Measurements from ENCODE around the gene KIRREL3. TPM values are rescaled to one million over a fixed set of nuclear protein-coding genes. Genes with fewer than 3 reads are reported as not detected.

The KIRREL3 gene
- total RNA-seq, 1 donor from 2014 or later, result not detected

DNA sequence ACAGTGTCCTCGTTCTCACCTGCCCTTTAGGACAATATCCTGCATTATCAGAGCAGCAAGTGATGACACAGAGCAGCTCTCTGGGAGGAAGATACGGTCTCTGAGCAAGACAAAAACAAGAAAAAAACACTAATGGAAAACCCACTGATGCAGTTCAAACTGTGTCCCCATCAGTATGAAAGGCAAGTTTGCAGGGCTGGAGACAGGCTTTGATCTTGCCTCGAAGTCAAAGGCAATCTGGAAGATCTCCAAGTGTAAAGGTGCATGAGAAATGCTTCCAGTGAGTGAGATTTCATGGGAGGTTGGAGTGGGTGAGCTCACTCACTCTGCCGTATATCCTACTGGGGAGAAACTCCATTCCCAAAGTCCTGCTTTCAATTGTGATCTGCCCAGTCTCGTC, 157.5 kb downstream of the KIRREL3 start:
- no peak overlapping the region for H3K4me3 ChIP-seq
- no peaks in the 10 kb centered on the region for H3K36me3 ChIP-seq
- no peaks in the 10 kb centered on the region for H3K27me3 ChIP-seq
- no peak for ATAC-seq
- H3K27ac ChIP-seq, result no peak overlapping the region
- no peaks in the 10 kb centered on the region for H3K9me3 ChIP-seq
- DNase-seq, result no peak
- no peaks in the 10 kb centered on the region for H3K4me1 ChIP-seq
- intact Hi-C loops (cut with DNase I), result no loop called here
- TF ChIP-seq, protein P1, sequence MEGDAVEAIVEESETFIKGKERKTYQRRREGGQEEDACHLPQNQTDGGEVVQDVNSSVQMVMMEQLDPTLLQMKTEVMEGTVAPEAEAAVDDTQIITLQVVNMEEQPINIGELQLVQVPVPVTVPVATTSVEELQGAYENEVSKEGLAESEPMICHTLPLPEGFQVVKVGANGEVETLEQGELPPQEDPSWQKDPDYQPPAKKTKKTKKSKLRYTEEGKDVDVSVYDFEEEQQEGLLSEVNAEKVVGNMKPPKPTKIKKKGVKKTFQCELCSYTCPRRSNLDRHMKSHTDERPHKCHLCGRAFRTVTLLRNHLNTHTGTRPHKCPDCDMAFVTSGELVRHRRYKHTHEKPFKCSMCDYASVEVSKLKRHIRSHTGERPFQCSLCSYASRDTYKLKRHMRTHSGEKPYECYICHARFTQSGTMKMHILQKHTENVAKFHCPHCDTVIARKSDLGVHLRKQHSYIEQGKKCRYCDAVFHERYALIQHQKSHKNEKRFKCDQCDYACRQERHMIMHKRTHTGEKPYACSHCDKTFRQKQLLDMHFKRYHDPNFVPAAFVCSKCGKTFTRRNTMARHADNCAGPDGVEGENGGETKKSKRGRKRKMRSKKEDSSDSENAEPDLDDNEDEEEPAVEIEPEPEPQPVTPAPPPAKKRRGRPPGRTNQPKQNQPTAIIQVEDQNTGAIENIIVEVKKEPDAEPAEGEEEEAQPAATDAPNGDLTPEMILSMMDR (IDR thresholded peaks at IDR 0.05), result no peak

GRCh38 chr11:126841999-126842398, 158.6 kb downstream of the KIRREL3 start:
- TF ChIP-seq, protein P1 (IDR thresholded peaks at IDR 0.05), result no peak
- H3K36me3 ChIP-seq, result no peaks in the 10 kb centered on the region
- no peak overlapping the region for H3K27ac ChIP-seq
- H3K4me3 ChIP-seq, result no peak overlapping the region
- no peak for ATAC-seq
- H3K9me3 ChIP-seq, result no peaks in the 10 kb centered on the region
- H3K4me1 ChIP-seq, result no peaks in the 10 kb centered on the region
- no peaks in the 10 kb centered on the region for H3K27me3 ChIP-seq
- intact Hi-C loops (cut with DNase I), result no loop called here
- DNase-seq, result no peak

DNA sequence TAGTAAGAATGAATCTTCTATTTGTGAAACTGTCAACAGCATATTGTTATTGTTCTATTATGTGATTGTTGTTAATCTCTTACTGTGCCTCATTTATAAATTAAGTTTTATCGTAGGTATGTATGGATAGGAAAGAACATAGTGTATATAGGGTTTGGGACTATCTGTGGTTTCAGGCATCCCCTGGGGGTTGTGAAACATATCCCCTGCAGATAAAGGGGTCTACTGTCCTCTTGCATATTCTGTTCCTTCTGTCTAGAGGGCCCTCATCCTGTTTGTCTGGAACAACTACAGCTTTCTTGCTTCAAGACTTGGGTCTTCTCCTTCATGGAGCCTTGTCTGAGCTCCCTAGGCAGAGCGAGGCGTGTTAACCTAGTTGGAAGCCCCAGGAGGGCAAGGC, 159.6 kb downstream of the KIRREL3 start:
- Histone ChIP-seq H3K4me1 (no peaks in the 10 kb centered on the region), H3K4me3 (no peak overlapping the region), H3K27me3 (no peaks in the 10 kb centered on the region), H3K27ac (no peak overlapping the region), H3K36me3 (no peaks in the 10 kb centered on the region), H3K9me3 (no peaks in the 10 kb centered on the region)
- intact Hi-C loops (cut with DNase I), result no loop called here
- TF ChIP-seq, protein P1 (IDR thresholded peaks at IDR 0.05), result no peak
- no peak for ATAC-seq
- no peak for DNase-seq

DNA sequence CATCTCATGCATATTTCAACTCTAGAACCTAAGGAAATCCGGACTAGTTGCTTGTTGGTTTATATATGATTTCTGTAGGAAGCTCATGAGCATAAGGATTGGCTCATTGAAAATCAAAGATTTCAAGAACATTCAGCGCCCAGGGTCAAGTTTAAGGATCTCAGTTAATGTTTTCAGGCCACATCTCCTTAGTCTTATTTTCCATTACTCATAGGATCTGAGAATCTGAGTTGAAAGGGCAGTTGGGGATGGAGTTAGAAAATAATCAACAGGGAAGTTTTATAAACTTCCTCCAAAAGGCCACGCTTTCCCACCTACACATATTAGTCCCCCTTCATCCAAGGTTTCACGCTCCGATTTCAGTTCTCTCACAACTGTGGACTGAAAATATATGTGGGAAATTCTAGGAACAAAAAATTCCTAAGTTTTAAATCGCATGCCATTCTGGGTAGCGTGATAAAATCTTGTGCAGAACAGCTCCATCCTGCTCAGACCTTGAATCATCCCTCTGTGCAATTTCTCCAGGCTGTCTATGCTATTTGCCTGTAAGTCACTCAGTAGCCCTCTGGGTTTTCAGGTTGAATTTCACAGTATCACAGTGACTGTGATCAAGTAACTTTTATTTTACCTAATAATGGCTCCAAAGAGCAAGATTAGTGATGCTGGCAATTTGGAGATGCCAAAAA, 160.2 kb downstream of the KIRREL3 start:
- intact Hi-C loops (cut with DNase I), result no loop called here
- H3K4me3 ChIP-seq, result no peak overlapping the region
- H3K27me3 ChIP-seq, result no peaks in the 10 kb centered on the region
- H3K4me1 ChIP-seq, result no peaks in the 10 kb centered on the region
- H3K27ac ChIP-seq, result no peak overlapping the region
- DNase-seq (no peak), ATAC-seq (no peak)
- H3K9me3 ChIP-seq, result no peaks in the 10 kb centered on the region
- no peaks in the 10 kb centered on the region for H3K36me3 ChIP-seq
- TF ChIP-seq, protein P1 (IDR thresholded peaks at IDR 0.05), result no peak

GRCh38 chr11:126839496-126839895, 161.1 kb downstream of the KIRREL3 start:
- no peaks in the 10 kb centered on the region for H3K9me3 ChIP-seq
- intact Hi-C loops (cut with DNase I), result no loop called here
- no peak for ATAC-seq
- DNase-seq, result no peak
- H3K4me3 ChIP-seq, result no peak overlapping the region
- no peak overlapping the region for H3K27ac ChIP-seq
- H3K36me3 ChIP-seq, result no peaks in the 10 kb centered on the region
- TF ChIP-seq, protein P1 (IDR thresholded peaks at IDR 0.05), result no peak
- H3K4me1 ChIP-seq, result no peaks in the 10 kb centered on the region
- no peaks in the 10 kb centered on the region for H3K27me3 ChIP-seq

DNA sequence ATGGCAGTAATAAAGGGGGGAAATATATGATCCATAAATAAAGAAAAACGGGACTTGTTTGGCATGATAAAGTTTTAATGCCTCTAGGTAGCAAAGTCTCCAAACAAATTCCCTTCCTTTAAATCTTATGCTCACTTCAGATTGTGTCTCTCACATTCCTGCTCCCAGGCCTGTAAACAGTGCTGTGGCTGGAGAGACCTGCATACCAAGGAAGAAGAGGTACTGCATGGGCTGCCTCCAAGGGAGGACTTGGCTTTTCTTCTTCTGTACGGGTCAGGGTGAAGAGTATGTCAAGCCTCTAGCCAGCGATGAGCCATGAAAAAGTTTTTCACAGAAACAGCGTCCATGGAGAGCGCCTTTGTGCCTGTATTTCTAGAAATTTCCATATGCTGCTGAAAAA, 161.8 kb downstream of the KIRREL3 start:
- intact Hi-C loops (cut with DNase I), result no loop called here
- TF ChIP-seq, protein P1 (IDR thresholded peaks at IDR 0.05), result no peak
- ATAC-seq, result peak; percentile 77

More for the DNA sequence above, 161.8 kb downstream of the KIRREL3 start:
- no peak for DNase-seq
- Histone ChIP-seq H3K27ac (no peak overlapping the region), H3K9me3 (no peaks in the 10 kb centered on the region), H3K27me3 (no peaks in the 10 kb centered on the region), H3K4me1 (no peaks in the 10 kb centered on the region), H3K36me3 (no peaks in the 10 kb centered on the region), H3K4me3 (no peak overlapping the region)
